Measurements from ENCODE around the gene CTNNA2. TPM values are rescaled to one million over a fixed set of nuclear protein-coding genes. Genes with fewer than 3 reads are reported as not detected.

Gene CTNNA2
- total and polyA plus RNA-seq, 2 of the 8 experiments (the other 6 are each of a cell fraction or from before 2014, with no cell fraction given): 3.9 to 9.0 TPM

DNA sequence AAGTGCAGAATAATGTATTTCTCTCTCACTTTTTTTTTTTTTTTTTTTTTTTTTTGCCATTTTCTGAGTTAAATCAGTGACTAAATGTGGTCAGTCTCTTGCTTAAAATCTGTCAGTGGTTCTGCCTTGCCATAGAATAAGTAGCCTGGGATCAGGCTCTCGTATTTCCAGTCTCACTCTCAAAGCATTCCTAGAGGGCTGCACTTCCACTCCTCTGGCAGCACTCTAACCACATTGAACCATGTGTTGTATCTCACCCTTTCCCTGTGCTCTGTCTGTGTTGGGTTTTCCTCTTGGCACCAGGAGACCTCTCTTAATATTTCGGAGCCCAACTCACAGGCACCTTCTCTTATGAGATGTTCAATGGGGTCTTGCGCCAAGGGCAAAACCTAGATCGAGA lies 304.4 kb downstream of the CTNNA2 start (continued):
- no peak for TF ChIP-seq RNF2 (IDR thresholded peaks at IDR 0.05; ENCODE audit: borderline replicate concordance, low read depth, low read length, missing control alignments, poor library complexity, severe bottlenecking)
- no peak for TF ChIP-seq TCF12 (IDR thresholded peaks at IDR 0.05; ENCODE audit: low read depth, low read length)
- TF ChIP-seq SUZ12 (IDR thresholded peaks at IDR 0.05; ENCODE audit: low read length): no peak
- TF ChIP-seq TEAD4 (IDR thresholded peaks at IDR 0.05; ENCODE audit: low read depth, low read length): no peak

Measured in H1 (cell line).